Activated naive CD4-positive, alpha-beta T cell treated with anti-CD3 and anti-CD28 coated beads, Interleukin-2, amount 50 U/mL, for 24 hours (primary cell): ENCODE data around the gene SERTAD2.

ENCODE experiments used
- H3K27ac Mint-ChIP-seq: one replicate; pipeline ENCODE4 v1.8.0; 2021; ENCODE audit warnings: mild to moderate bottlenecking, mixed read lengths
- H3K27me3 Mint-ChIP-seq: one replicate; pipeline ENCODE4 v1.8.0; 2021; ENCODE audit warnings: mixed read lengths
- H3K36me3 Mint-ChIP-seq: one replicate; pipeline ENCODE4 v1.8.0; 2021; ENCODE audit warnings: mixed read lengths
- H3K4me1 Mint-ChIP-seq: one replicate; pipeline ENCODE4 v1.8.0; 2021; ENCODE audit warnings: mixed read lengths
- H3K4me3 Mint-ChIP-seq: one replicate; pipeline ENCODE4 v1.8.0; 2021; ENCODE audit warnings: mild to moderate bottlenecking, mixed read lengths
- H3K9me3 Mint-ChIP-seq: one replicate; pipeline ENCODE4 v1.8.0; 2021; ENCODE audit warnings: mixed read lengths

Gene SERTAD2

GRCh38 chr2:64613276-64613675, 40.4 kb downstream of the SERTAD2 start:
- no peaks in the 10 kb centered on the region for H3K36me3 Mint-ChIP-seq
- no peaks in the 10 kb centered on the region for H3K9me3 Mint-ChIP-seq
- H3K27me3 Mint-ChIP-seq, result no peaks in the 10 kb centered on the region
- H3K4me1 Mint-ChIP-seq, result peaks cover 9% of the 10 kb centered on the region
- H3K4me3 Mint-ChIP-seq, result no peak overlapping the region
- no peak overlapping the region for H3K27ac Mint-ChIP-seq

GRCh38 chr2:64612575-64613195, 41.0 kb downstream of the SERTAD2 start:
- no peak overlapping the region for H3K27ac Mint-ChIP-seq
- no peak overlapping the region for H3K4me3 Mint-ChIP-seq
- no peaks in the 10 kb centered on the region for H3K9me3 Mint-ChIP-seq
- H3K4me1 Mint-ChIP-seq, result peaks cover 14% of the 10 kb centered on the region
- H3K36me3 Mint-ChIP-seq, result no peaks in the 10 kb centered on the region
- no peaks in the 10 kb centered on the region for H3K27me3 Mint-ChIP-seq

GRCh38 chr2:64610316-64610855, 43.3 kb downstream of the SERTAD2 start:
- H3K9me3 Mint-ChIP-seq, result no peaks in the 10 kb centered on the region
- peak overlapping the region; percentile 72 for H3K4me3 Mint-ChIP-seq
- no peak overlapping the region for H3K27ac Mint-ChIP-seq
- H3K4me1 Mint-ChIP-seq, result peaks cover 20% of the 10 kb centered on the region
- no peaks in the 10 kb centered on the region for H3K36me3 Mint-ChIP-seq
- no peaks in the 10 kb centered on the region for H3K27me3 Mint-ChIP-seq

- Mint-ChIP-seq H3K4me1 (peaks cover 20% of the 10 kb centered on the region), H3K27me3 (no peaks in the 10 kb centered on the region), H3K9me3 (no peaks in the 10 kb centered on the region), H3K4me3 (peak overlapping the region; percentile 72), H3K36me3 (no peaks in the 10 kb centered on the region), H3K27ac (no peak overlapping the region)
Measured at GRCh38 chr2:64609942-64610281, 43.8 kb downstream of the SERTAD2 start.

- H3K36me3 Mint-ChIP-seq, result peaks cover 2% of the 10 kb centered on the region
- peaks cover 20% of the 10 kb centered on the region for H3K4me1 Mint-ChIP-seq
- peaks cover 2% of the 10 kb centered on the region for H3K27me3 Mint-ChIP-seq
- H3K27ac Mint-ChIP-seq, result no peak overlapping the region
- no peaks in the 10 kb centered on the region for H3K9me3 Mint-ChIP-seq
- H3K4me3 Mint-ChIP-seq, result peak overlapping the region; percentile 72
Measured at GRCh38 chr2:64609227-64609941, 44.3 kb downstream of the SERTAD2 start.

GRCh38 chr2:64608867-64609226, 44.9 kb downstream of the SERTAD2 start:
- Mint-ChIP-seq H3K4me1 (peaks cover 20% of the 10 kb centered on the region), H3K27ac (peak overlapping the region; percentile 80), H3K4me3 (peak overlapping the region; percentile 79), H3K36me3 (peaks cover 2% of the 10 kb centered on the region), H3K9me3 (no peaks in the 10 kb centered on the region), H3K27me3 (peaks cover 2% of the 10 kb centered on the region)

- H3K36me3 Mint-ChIP-seq, result peaks cover 2% of the 10 kb centered on the region
- H3K9me3 Mint-ChIP-seq, result no peaks in the 10 kb centered on the region
- H3K27me3 Mint-ChIP-seq, result peaks cover 2% of the 10 kb centered on the region
- no peak overlapping the region for H3K27ac Mint-ChIP-seq
- H3K4me1 Mint-ChIP-seq, result peaks cover 20% of the 10 kb centered on the region
- H3K4me3 Mint-ChIP-seq, result peak overlapping the region; percentile 79
Measured at GRCh38 chr2:64607381-64608304, 46.1 kb downstream of the SERTAD2 start.

GRCh38 chr2:64606479-64607363, 47.0 kb downstream of the SERTAD2 start:
- Mint-ChIP-seq H3K4me1 (peaks cover 20% of the 10 kb centered on the region), H3K4me3 (peak overlapping the region; percentile 19), H3K27ac (no peak overlapping the region), H3K36me3 (peaks cover 2% of the 10 kb centered on the region), H3K27me3 (peaks cover 2% of the 10 kb centered on the region), H3K9me3 (no peaks in the 10 kb centered on the region)

GRCh38 chr2:64605991-64606478, 47.7 kb downstream of the SERTAD2 start:
- Mint-ChIP-seq H3K9me3 (no peaks in the 10 kb centered on the region), H3K27me3 (peaks cover 2% of the 10 kb centered on the region), H3K4me3 (no peak overlapping the region), H3K36me3 (peaks cover 2% of the 10 kb centered on the region), H3K27ac (peak overlapping the region; percentile 63), H3K4me1 (peaks cover 20% of the 10 kb centered on the region)

- H3K27me3 Mint-ChIP-seq, result peaks cover 2% of the 10 kb centered on the region
- no peak overlapping the region for H3K4me3 Mint-ChIP-seq
- H3K4me1 Mint-ChIP-seq, result peaks cover 20% of the 10 kb centered on the region
- H3K27ac Mint-ChIP-seq, result no peak overlapping the region
- no peaks in the 10 kb centered on the region for H3K9me3 Mint-ChIP-seq
- peaks cover 2% of the 10 kb centered on the region for H3K36me3 Mint-ChIP-seq
Measured at GRCh38 chr2:64605026-64605471, 48.7 kb downstream of the SERTAD2 start.

GRCh38 chr2:64604155-64604554, 49.6 kb downstream of the SERTAD2 start:
- no peak overlapping the region for H3K27ac Mint-ChIP-seq
- H3K27me3 Mint-ChIP-seq, result peaks cover 2% of the 10 kb centered on the region

GRCh38 chr2:64602436-64602835, 51.3 kb downstream of the SERTAD2 start:
- Mint-ChIP-seq H3K9me3 (no peaks in the 10 kb centered on the region), H3K36me3 (peaks cover 2% of the 10 kb centered on the region), H3K4me3 (no peak overlapping the region), H3K27ac (no peak overlapping the region), H3K27me3 (peaks cover 2% of the 10 kb centered on the region), H3K4me1 (peaks cover 7% of the 10 kb centered on the region)

More at GRCh38 chr2:64604155-64604554, 49.6 kb downstream of the SERTAD2 start:
- no peaks in the 10 kb centered on the region for H3K9me3 Mint-ChIP-seq
- peaks cover 20% of the 10 kb centered on the region for H3K4me1 Mint-ChIP-seq
- H3K4me3 Mint-ChIP-seq, result no peak overlapping the region
- H3K36me3 Mint-ChIP-seq, result peaks cover 2% of the 10 kb centered on the region

- Mint-ChIP-seq H3K27ac (no peak overlapping the region), H3K27me3 (peaks cover 2% of the 10 kb centered on the region), H3K4me1 (peaks cover 5% of the 10 kb centered on the region), H3K9me3 (no peaks in the 10 kb centered on the region), H3K4me3 (no peak overlapping the region), H3K36me3 (peaks cover 2% of the 10 kb centered on the region)
Measured at GRCh38 chr2:64601785-64602391, 51.8 kb downstream of the SERTAD2 start.

GRCh38 chr2:64601034-64601754, 52.5 kb downstream of the SERTAD2 start:
- Mint-ChIP-seq H3K9me3 (no peaks in the 10 kb centered on the region), H3K36me3 (peaks cover 2% of the 10 kb centered on the region), H3K4me3 (no peak overlapping the region), H3K27me3 (peaks cover 2% of the 10 kb centered on the region), H3K4me1 (no peaks in the 10 kb centered on the region), H3K27ac (no peak overlapping the region)
